NCI-H1930 (cell line): ENCODE measurements around the gene MT1HL1.
"Not testable (repeated sequence)": the region's sequence is repeated elsewhere in the genome, so short reads cannot be mapped to it uniquely, and the experiment has no call there.

ENCODE experiments used
- DNase-seq, 2 experiments: peaks; one replicate each; lab custom pipeline; 2025; lab: John Stamatoyannopoulos, UW

The MT1HL1 gene

DNA sequence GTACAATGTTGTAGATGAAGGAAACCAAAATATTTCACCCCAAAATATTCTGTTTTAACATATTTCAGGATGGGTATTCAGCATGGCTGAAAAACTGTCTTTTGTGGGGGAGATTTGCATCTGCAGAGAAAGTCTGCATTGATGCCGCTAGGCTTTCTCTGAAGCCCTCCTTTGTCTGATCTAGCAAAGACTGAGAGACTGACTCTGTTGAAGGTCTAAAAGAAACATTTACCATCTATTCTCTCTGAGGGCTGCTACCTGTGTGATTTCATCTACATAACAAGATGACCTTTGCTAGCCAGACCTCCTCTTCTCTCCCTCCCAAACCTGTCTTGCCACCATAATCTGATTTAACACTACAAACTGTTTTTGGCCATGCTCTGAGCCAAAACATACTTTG is 12.4 kb upstream of the MT1HL1 start:
- no peak for DNase-seq

DNA sequence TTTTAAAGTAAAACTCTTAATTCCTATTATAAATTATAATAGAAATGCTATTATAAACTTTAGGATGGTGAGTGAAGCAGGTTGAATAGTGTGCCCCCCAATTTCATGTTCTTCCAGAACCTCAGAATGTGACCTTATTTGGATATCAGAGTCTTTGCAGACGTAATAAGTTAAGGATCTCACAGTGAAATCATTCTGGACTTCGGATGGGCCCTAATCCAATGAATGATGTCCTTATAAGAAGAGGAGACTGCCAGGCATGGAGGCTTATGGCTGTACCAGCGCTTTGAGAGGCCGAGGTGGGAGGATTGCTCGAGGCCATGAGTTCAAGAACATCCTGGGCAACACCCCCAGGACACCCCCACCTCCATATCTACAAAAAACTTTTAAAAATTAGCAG is 9.4 kb upstream of the MT1HL1 start:
- DNase-seq, result no peak

DNA sequence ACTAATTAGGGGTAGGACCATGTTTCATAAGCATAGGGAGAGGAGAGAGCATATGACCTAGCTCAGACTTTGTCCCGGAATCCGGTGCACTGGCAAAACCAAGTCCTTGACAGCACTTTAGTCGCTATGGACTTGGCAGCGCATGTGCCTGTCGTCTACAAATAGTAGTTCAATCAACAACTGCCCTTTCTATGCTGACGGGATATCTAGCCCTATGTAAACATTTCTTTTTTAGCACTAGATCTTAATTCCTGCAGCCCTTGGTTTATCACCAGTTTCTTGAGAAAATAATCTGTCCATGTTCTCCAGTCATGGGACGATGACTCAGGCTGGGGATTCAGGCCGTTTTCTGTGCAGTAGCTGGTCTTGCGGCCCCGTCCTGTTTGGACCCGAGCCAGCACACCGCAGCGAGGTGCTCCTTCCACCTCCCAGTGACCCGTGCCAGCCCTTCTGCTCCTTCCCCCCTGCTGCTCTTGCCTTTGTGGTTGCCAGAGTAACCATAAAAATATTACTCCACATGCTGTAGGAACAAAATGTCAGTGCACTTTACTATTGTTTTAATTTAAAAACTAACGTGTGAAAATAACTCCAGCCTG is 8.6 kb upstream of the MT1HL1 start:
- DNase-seq, result no peak

DNA sequence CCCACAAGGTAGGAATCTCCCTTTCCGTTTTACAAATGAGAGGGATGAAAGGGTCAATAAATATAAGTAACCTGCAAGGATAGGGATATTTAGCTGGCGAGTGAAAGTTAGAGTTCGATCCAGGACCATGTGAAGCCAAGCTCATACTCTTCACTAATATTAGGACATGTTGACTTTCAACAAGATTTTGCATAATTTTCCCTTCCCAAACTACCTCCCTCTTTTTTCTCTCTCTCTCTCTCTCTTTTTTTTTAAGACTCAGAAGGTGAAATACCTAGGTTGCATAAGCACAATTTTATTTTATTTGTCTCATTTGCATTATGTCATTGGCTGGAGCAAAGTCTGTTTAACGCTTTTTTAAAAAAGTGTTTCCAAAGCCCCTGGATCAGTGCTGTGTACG is 8.1 kb upstream of the MT1HL1 start:
- DNase-seq, result no peak

DNA sequence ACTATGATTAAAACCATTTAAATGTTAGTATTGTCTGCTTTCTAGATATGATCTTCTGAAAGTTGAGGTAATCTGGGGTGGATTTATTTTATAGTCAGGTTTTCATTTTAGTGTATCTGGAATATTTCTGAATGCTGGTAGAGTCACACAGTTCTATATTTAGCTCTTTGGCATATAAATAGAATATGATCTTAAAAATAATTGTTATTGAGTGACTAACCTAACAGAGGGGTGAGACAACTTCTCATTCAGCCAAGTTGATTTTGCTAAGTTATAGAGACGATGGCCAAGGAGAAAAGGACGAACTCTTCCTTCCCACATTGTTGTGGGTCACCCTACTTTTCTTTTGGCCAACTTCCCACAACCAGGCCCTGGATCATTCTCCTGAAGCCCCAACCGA is 7.2 kb upstream of the MT1HL1 start:
- DNase-seq, result no peak

DNA sequence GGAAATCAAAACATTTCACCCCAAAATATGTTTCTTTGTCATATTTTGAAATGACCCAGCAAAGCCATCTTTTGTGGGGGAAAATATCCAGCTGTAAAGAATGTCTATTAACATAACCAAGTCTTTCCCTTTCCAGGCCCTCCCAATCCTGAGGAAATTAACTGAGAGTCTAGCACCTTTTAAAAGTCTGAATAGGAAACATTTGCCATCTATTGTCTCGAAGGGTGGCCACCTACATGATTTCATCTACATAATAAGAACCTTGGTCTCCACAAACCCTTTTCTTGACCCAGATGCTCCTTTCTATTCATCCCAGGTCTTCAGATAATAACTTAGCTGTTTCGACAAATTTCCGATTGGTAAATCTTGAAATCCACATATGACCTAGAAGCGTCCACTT is 5.4 kb upstream of the MT1HL1 start:
- no peak for DNase-seq

DNA sequence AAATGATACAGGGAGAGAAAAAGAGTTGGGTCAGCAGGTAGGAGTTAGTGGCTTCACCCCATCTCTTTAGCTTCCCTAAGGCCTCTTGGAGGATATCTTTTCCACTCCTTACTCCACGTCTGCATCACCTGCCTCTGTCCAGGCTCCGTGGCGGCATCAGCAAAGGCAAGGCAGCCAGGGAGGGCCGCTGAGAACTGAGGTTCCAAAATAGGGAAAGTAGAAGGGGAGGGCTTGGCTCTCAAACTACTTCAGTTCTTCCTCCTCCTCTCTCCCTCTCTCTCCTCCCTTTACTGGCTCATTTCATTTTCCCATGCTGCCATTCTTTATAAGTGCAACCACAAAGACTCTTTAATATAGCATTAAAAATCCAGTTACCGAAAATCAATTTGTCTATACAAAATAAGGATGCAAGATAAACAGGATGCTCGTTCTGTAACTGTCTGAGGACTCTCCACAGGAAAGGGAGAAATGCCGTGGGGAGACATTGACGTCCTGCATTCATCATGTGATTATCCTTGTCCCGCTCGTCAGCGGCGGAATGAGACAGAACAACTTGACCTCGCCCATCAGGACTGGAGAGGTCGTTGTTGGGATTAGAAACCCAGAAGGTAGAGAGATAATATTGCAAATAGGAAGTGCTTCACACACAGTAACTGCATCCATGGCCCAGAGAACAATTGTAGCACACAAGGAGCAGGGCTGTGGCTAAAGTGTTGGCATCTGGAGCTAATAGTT is 3.1 kb upstream of the MT1HL1 start:
- DNase-seq, result no peak

DNA sequence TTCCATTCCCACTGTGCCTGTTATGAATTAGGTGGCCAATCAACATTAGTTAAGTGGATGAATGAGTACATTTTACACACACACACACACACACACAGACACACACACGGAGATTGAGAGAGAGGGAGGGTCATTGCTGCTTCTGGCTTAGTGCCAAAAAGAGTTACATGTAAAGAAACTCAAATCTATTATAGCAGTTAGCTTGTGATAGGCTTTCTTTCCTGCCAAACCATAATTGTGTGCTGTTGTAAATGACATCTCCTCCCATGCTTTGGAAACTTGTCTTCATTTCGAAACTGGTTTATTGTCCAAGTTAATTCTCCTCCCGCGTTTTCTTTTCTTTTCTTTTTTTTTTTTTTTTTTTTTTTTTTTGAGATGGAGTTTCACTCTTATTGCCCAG is 1.4 kb upstream of the MT1HL1 start:
- DNase-seq, result no peak

DNA sequence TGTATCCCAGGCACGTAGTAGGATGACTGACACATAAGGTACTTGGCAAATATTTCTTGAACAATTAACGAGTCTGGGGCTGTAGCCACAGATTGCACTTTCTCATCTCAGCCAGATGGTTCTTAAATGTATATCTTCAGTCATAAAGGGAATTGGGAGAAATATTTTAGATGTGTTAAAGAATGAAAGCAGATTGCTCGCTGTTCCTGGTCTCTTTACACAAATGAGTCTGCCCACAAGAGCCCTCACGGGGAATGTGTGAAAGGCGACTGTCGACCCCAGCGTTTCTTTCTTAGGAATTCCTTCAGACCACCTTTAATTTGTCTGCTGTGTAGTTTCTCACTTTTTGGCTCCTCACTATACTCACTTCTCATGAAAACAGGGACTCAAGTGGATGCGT is 725 bp downstream of the MT1HL1 start:
- no peak for DNase-seq

DNA sequence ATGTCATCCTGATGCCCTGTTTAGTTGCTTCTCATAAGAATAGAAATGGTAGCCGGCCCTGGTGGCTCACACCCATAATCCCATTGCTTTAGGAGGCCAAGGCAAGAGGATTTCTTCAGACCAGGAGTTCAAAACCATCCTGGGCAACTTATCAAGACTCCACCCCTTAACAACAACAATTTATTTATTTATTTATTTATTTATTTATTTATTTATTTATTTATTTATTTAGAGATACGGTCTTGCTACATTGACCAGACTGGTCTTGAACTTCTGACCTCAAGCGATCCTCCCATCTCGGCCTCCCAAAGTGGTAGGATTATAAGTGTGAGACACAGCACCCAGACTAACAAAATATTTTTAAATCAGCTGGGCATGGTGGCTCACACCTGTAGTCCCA is 4.0 kb downstream of the MT1HL1 start:
- no peak for DNase-seq

DNA sequence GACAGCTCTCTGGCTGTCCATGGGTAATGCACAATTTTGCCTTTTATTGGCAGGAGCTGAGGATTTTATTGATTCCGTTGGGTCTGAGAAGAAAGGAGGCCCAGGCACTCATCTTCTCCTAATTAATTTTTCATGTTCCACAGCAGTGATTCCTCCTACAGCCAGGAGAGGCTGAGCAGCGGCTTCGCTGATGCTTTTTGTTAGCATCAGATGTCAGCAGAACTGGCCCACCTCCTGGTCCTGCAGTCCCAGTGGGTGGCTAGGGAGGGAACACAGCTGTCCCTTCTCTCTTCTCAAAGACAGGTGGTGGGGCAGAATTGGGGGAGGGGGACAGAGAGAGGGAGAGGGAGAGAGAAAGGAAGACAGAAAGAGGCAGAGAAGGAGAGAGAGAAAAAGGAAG is 5.7 kb downstream of the MT1HL1 start:
- DNase-seq, result no peak

DNA sequence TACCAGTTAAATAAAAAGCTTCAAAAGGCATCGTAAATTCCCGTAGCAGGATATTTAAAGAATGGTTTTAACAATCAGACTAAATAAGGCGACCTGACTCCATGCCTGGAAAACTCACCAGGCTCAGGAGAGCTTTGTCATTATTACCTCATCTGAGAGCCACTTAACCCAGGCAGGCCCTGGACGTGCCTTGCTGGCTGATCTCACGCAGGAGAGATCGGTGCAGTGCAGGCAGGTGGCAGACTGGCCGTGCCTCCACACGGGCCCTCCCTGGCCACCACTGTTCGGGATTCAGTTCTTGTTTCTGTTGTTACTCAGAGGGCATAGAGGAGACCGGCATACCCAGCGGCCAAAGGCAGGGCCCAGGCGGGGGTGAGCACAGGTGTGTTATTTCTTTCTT is 6.4 kb downstream of the MT1HL1 start:
- DNase-seq, result no peak

DNA sequence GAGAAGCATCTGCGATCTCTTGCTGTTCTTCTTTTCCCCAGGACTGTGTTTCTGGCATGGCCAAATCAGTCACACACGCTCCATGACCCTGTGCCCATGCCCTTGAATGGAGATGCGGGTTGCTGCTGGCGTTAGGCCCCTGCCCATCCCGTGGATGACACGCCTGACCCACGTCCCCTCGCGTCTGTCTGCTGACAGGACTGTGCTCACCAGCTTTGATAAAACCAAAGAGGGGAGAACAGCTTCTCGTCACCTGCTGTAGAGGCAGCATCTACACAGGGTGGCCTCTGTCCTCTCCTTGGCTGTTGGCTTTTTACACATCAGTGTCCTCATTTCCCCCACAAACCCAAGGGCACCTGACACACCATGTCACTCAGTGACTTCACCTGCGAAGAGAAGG is 6.9 kb downstream of the MT1HL1 start:
- no peak for DNase-seq

DNA sequence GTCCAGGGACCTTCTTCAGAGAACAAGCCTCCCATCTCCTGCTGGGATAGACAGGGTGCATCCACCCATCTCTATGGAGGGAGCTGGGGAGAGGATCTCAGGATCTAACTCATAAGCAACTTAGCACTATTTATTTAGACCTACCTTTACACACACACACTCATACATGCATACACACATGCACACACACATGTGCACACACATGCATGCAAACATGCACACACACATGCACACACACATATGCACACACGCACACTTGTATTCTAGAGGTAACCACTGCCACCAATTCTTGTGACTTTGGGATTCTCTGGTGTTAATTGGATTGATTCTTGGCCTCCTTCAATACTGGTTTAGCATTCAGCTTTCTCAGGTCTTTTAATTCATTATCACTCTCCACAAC is 9.8 kb downstream of the MT1HL1 start:
- DNase-seq, result no peak

DNA sequence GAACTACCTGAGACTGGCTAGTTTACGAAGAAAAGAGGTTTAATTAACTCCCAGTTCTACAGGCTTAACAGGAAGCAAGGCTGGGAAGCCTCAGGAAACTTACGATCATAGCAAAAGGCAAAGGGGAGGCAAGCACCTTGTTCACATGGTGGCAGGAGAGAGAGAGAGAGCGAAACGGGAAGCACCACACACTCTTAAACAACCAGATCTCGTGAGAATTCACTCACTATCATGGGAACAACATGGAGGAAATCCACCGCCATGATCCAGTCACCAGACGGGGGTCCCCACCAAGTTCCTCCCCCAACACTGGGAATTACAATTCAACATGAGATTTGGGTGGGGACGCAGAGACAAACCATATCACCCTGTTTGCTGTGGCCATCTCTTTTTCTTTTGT is 11.8 kb downstream of the MT1HL1 start:
- no peak for DNase-seq

DNA sequence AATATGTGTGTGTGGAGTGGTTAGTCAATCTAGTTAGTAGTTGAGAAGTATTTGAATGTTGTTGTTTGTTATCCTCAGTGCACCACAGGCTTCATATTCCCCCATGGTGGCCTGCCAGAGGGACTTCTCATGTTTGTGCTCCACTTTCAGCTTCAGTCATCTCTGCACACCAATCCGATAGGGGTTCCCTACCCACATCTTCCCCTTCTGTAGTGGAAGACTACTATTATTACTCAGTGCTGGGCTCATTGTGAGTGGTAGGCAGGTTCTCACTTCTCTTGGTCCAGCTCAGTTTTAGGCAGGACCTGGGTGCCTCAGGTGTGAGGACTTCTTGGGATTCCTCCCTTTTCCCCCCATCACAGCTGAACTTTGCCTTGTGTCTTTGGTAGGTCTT is 14.2 kb downstream of the MT1HL1 start:
- no peak for DNase-seq

DNA sequence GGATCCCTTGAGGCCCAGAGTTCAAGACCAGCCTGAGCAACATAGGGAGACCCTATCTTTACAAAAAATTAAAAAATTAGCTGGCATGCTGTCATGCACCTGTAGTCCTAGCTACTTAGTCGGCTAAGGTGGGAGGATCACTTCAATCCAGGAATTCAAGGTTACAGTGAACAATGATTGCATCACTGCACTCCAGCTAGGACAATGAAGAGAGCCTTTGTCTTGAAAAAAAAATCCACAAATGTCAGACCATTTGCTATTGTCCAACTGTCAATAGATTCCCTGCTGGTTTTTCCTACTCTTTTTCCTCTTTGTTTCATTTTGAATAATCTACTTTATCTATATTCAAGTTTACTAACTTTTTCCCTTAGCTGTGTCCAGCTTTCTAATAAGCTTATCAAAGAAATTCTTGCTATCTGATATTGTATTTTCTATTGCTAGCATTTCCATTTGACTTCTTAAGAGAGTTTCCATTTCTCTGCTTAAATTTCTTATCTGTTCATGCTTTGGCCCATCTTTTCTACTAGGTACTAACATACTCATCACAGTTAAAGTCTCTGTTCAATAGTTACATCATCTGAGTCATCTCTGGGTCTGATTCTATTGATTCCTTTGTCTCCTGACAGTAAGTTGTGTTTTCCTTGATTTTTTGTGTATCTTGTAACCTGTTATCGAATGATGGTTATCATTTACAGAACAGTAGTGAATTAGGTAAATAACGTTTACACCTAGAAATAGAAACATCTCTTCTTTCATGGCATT is 14.8 kb downstream of the MT1HL1 start:
- DNase-seq, result no peak

DNA sequence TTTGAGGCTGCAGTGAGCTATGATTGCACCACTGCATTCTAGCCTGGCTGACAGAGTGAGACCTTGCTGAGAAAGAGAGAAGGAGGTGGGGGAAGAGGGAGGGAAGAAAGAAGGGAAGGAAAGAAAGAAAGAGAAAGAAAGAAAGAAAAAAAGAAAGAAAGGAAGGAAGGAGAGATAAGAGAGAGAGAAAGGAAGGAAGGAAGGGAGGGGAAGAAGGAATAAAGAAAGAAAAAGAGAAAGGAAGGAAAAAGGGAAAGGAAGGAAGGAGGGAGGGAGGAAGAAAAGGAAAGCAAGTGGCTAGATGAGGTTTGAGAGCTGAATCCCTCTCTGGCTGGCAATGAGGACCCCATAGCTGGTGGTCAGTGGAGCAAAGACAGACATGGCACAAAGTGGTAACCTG is 20.4 kb downstream of the MT1HL1 start:
- DNase-seq, result no peak

DNA sequence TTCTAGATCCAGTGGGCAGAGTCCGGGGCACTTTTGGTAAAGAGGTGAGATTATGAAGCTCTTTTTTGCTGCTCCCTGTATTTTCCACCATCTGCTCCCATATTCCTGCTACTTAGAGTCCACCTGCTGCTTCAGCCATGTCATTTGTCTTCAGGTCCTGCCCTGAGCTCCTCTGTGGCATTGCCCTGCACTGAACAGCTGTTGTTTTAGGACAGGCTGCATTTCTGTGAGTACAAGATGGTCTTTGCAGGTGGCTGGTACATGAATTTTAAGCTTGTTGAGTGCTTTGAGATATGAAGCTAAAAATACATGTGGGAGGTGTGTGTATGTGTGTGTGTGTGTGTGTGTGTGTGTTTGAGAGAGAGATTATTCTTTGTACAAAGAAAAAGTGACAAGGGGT is 21.9 kb downstream of the MT1HL1 start:
- DNase-seq, result no peak

DNA sequence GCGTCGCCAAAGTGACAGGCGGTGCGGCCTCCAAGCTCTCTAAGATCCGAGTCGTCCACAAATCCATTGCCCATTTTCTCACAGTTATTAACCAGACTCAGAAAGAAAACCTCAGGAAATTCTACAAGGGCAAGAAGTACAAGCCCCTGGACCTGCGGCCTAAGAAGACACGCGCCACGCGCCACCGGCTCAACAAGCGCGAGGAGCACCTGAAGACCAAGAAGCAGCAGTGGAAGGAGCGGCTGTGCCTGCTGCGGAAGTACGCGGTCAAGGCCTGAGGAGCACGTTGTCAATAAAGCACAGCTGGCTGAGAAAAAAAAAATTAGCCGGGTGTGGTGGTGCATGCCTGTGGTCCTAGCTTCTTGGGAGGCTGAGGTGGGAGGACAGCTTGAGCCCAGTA is 22.8 kb downstream of the MT1HL1 start:
- not testable (repeated sequence) for DNase-seq

DNA sequence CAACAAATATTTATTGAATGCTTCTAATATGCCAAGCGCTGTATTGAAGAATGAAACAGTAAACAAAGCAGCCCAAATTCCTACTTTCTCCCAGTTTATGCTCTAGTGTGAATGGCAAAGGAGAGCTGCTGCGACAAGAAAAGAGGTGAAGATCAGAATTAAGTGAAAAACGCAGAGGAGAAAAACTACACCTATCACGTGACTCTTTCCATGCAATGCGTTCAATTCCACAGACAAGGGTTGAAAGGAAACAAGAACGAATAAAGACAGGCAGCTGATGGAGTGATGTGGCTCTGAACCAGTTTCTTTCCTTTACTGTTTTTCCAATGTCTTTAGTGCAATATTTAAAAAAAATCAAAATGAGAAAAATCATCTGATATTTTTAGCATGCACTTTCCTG is 23.6 kb downstream of the MT1HL1 start:
- no peak for DNase-seq

DNA sequence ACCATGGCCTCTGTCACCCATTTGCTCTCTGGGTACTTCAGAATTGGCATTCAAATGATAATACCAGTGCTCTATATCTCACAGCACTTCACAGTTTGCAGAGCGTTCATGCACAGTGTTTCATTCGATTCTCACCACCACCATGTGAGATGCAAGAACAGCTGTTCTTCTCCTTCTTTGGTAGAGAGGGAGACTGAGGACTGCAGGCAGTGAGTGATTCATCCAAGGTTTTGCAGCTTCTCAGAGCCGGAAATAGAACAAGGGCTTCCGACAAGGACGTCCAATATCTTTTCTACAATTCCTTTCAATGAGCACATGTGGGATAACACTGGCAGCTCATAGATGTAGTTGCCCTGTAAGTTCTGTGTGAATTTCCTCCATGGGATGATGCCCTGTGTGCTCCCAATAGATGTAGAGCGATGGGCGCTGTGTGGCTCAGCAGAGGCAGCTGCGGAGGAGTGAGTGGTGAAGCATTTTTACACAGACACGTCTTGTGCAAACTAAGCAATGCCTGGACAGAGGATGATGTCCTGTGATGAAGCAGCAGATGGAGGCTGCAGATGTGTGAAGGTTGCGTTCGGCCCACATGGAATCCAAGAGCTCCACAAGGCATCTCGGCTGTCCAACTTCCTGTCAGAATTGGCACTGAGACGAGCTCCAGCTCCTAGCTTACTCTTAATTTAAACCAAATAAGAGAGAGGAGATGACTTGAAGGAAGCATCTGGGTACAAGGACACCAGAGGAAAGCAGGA is 24.9 kb downstream of the MT1HL1 start:
- no peak for DNase-seq

DNA sequence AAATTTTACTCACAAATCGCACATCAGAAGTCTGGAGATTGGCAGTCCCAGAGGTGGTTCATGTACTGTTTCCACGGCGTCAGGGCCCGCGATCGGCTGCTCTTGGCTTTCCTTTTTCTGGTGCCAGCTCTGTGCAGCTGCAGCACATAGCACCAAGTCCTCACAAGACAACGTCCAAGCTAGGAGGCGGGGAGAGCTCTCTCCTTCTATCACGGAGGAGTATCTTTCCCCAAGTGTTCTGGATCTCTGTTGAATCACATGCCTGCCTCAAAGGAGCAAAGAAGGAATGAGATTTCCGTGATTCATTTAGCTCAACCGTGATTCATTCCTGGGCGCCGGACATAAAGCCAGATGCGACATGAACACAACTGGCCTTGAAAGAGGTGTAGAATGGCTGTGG is 25.5 kb downstream of the MT1HL1 start:
- DNase-seq, result no peak
